SW480 (cell line): ENCODE results near the gene RIIAD1.
"Not testable (repeated sequence)": the region's sequence is repeated elsewhere in the genome, so short reads cannot be mapped to it uniquely, and the experiment has no call there.

Experiments
- DNase-seq: peaks from one replicate; pipeline ENCODE4 v3.0.0-alpha.2; 2016; ENCODE audit warnings: low spot score

The RIIAD1 gene

DNA sequence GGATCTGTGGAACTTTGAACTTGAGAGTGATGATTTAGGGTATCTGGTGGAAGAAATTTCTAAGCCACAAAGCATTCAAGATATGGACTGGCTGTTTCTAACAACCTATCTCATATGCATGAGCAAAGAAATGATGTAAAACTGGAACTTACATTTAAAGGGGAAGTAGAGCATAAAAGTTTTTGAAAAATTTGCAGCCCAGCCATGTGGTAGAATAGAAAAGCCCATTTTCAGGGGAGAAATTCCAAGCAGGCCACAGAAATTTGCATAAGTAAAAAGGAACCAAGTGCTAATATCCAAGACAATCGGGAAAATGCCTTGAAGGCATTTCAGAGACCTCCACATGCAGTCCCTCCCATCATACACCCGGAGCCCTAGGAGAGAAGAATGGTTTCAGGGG, 15.7 kb downstream of the RIIAD1 start:
- no peak for DNase-seq

DNA sequence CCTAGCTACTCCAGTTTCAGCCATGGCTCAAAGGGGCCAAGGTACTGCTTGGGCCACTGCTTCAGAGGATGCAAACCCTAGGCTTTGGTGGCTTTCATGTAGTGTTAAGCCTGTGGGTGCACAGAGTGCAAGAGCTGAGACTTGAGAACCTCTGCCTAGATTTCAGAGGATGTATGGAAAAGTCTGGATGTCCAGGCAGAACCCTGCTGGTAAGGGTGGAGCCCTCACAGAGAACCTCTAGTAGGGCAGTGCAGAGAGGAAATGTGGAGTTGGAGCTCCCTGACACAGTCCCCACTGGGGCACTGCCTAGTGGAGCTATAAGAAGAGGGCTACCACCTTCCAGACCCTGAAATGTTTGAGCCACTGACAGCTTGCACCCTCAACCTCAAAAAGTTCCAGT, 16.2 kb downstream of the RIIAD1 start:
- DNase-seq, result no peak

DNA sequence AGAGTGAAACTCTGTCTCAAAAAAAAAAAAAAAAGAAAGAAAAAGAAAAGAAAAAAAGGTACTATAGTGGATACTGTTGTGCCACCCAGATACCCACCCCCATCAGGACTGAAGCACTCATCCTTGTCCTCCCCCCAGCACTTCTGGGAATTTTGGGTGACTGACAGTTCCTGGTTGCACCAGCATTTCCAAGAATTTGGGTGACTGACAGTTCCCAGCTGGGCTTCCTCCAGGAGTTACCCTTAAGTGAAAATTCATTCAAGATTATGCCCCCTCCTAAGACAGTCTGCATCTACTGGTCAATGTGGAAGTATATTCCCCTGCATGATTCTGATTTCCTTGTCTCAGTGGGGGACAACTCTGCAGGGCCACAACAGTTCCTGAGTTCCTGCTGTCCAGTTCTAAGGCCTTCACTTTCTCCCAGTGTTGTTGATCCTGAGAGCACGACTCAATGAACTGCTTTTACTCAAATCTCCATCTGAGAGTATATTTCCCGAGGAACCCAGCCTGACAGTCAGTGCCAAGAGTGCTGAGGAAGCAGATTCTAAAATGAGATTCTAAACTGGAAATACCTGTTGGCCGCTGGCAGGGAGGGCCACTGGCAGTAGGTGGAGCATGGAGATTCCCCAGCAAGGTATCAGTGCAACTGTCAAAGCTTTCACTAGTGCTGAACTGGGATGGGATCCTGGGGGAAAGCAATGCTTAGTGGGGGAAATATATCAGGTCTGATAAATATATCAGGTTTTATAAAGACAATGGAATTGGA, 18.5 kb downstream of the RIIAD1 start:
- DNase-seq, result no peak

DNA sequence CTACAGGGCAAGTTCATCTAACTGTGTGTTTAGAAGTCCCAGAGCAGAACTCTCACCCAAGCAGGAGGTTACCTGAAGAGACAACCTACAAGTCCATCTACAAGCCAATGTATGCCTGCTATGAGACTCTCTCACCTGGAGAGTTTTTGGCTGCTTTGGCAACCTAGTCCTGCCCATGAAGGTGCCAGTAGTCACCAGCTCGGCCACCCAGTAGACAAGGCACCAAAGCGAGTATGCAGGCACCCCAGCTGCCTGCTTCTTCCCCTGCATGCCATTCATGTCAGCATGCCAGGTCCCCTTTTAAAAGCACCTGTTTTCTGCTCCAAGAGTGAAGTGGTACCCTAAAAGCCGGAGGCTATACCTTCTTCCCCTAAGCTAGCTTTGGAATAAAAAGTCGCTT, 20.2 kb downstream of the RIIAD1 start:
- no peak for DNase-seq

DNA sequence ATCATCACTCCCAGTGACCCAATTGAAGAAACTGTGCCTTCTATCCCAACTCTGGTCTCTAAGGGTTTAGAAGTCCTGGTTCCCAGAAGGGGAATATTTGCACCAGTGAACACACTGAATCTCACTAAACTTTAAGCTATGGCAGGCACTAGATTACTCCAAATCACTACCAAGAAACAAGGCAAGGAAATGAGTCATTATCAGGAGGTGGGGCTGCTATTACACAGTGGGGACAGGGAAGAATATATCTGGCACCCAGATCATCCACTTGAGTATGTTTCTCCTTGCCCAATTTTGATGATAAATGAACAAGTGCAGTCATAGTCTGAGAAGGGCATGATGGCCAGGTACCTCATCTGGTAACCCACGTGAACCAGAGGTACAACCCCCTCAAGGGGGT, 35.0 kb downstream of the RIIAD1 start:
- no peak for DNase-seq

DNA sequence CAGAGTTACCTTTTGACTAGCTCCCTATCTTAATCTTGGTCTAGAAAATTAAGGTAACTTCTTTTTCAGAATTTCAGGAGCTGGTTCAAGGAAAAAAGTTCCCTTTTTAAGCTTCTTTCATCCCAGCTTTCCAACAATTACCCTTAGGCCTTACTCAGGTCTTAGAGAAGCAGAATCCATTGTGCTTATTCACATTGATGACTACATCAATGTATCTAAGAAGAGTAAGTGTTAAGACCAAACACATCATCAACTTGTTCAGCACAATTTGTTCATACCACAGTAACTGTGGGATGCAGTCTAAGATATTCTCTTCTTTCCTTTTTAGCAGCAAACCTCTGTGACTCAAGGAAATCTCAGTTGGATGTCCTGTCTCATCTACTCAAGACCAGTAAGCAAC, 37.9 kb downstream of the RIIAD1 start:
- no peak for DNase-seq

DNA sequence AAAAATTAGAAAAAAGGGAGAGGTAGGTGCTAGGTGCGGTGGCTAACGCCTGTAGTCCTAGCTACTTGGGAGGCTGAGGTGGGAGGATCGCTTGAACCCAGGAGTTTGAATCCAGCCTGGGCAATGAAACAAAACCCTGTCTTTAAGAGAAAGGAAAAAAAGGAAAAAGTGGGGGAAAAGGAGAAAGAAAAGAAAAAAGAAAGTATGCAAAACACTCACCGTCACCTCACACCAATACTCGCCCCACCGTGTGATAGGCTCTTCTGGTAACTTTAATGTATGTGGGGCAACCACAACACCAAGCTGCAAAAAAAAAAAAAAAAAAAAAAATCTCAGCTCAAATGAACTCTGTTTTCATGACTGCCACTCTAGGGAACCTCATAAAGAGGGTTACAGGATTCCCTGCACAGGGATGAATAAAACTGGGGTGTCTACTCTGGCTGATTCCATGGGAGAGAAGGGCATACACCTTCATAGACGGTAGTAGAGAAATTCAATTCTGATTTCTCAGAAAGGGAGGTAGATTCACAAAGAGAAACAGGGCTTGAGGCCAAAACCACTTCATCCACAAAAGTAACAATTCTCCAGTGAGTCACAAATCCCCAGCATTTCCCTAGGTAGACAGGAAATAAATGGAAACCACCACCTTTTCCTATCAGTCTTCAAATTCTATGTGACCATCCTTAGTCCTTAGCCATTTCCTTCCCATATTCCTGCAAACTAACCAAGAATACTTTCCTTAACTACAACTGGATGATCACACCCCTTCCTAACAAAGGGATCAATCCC, 39.5 kb downstream of the RIIAD1 start:
- no peak for DNase-seq

DNA sequence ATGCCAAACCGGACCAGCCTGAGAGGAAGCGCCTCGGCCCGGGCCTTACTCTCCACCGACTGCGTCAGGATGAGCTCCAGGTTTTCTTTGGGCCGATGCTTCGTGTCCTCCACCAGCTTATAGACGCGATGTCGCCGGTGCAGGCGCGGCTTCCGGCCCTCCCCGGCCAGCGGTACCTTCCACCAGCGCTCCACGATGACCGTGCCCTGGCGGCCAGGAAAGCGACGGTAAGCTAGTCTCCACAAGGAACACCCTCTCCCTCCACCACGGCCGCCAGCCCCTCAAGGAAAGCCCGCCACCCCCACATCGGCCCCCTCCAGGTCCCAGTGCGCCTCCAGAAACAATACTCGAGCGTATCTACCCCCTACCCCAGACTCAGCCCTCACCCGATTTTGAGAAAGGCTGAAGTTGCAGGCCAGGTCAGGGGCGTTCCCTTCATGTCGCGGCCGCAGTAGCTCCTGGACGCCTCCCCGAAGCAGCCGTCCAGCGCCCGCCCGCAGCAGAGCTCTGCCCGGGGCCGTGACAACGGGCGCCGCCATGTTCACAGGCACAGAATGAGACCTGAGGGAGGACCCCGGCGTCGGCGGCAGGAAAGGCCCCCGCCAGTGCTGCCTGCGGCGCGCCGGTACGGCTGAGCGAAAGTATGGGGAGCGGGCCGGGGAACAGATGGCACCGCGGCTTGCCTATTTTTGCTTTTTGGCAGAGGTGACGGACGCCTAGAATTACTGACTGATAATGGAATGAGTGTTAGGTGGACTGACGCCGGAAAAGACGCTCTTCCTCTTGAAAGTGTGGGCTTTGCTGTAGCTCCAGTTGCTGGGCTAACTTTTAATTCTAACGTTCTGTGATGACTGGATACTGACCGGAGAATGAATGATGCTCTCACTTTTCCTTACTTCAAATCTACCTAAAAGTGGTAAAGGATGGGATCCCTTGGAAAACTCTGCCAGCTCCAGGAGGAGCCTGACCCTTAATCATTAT, 41.9 kb downstream of the RIIAD1 start, which contains the start of gene MRPL9:
Gene MRPL9, minus strand, starts transcription at position 556 of the 981 bp plus-strand sequence. Its CDS starts 17 bp downstream, at position 539.
- peak; percentile 85 for DNase-seq

DNA sequence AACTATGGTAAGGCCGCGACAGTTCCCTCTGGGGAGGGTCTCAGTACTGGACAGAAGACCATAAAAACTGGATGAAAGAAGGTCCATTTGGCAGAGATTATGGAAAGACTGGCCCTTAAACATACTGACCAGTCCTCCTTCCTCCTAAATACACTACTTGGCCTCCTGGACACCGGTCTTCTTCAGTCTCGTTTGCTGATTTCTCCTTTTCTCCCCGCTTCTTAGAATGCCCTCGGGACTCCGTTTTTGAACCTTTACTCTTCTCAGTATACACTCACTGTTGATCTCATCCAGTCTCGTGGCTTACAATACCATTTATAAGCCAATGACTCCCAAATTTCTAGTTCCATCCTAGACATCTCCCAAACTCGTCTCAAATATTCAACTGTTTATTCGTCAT, 42.7 kb downstream of the RIIAD1 start:
- no peak for DNase-seq

DNA sequence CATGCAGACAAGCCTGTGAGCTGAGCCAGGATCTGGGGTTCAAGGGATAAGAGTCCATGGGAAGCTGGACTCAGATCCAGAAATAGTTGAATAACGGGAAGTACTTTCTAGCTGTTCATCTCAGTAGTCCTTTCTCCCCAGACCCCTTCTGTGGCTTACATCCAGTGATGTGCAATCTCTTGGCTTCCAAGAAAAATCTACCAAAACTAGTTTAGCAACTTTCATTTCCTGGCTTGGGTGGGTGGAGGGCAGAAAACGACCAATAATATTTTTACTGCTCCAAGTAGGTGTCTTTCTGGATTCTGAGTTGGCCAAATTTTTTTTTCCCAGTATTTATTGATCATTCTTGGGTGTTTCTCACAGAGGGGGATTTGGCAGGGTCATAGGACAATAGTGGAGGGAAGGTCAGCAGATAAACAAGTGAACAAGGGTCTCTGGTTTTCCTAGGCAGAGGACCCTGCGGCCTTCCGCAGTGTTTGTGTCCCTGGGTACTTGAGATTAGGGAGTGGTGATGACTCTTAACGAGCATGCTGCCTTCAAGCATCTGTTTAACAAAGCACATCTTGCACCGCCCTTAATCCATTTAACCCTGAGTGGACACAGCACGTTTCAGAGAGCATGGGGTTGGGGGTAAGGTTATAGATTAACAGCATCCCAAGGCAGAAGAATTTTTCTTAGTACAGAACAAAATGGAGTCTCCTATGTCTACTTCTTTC, 47.2 kb downstream of the RIIAD1 start:
- DNase-seq, result not testable (repeated sequence)

DNA sequence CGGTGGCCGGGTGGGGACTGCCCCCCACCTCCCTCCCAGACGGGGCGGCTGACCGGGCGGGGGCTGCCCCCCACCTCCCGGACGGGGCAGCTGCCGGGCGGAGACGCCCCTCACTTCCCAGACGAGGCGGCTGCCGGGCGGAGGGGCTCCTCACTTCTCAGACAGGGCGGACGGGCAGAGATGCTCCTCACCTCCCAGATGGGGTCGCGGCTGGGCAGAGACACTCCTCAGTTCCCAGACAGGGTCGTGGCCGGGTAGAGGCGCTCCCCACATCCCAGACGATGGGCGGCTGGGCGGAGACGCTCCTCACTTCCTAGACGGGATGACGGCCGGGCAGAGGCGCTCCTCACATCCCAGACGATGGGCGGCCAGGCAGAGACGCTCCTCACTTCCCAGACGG, 47.9 kb downstream of the RIIAD1 start:
- DNase-seq, result not testable (repeated sequence)

DNA sequence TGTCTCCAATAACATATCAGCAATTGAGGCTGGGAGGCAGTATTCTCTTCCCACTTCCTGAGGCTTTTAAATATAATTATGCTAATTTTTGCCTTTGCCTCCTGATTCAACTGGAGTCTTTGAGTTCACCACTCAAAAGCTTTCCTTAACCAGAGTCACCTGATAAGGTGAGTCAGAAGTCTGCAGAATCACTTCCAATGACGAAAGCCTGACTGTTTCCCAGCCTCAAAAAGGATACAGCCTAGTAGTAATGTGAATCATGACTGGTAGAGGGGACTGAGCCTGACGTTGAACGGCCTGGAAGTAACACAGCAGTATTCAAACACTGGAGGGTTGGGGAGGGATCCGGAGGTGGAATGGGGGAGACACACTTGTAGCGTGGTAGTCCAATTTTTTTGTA, 52.4 kb downstream of the RIIAD1 start:
- DNase-seq, result peak; percentile 26

DNA sequence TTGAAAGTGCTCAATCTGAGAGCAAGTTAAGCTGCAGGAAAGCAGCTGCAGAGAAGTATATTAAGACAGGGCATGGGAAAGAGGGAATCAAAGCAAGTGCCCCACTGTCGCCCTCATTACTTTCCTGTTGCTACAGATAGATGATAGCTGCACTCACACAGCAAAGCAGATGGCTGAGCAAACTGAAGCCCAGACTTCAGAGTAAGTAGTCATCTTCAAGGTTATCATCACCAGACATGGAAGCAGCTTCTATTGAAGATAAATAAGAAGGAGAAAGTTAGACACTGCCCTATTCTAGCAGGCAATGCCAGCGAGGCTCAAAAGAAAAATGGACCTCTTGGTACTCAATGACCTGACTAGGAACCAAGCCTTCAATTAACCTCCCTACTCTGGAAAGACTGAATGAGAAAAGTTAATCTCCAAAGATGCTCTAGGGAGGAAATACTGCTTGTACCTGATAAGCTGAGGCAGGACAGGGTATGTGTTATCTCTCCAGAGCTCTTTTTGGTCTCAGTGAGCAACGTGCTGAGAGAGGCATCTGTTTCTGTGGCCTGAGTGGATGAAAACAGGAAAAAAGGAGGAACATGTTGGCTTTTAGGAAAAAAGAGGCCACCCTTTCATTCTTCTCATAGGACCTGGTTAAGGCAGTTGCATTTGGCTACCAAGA, 53.1 kb downstream of the RIIAD1 start:
- no peak for DNase-seq

DNA sequence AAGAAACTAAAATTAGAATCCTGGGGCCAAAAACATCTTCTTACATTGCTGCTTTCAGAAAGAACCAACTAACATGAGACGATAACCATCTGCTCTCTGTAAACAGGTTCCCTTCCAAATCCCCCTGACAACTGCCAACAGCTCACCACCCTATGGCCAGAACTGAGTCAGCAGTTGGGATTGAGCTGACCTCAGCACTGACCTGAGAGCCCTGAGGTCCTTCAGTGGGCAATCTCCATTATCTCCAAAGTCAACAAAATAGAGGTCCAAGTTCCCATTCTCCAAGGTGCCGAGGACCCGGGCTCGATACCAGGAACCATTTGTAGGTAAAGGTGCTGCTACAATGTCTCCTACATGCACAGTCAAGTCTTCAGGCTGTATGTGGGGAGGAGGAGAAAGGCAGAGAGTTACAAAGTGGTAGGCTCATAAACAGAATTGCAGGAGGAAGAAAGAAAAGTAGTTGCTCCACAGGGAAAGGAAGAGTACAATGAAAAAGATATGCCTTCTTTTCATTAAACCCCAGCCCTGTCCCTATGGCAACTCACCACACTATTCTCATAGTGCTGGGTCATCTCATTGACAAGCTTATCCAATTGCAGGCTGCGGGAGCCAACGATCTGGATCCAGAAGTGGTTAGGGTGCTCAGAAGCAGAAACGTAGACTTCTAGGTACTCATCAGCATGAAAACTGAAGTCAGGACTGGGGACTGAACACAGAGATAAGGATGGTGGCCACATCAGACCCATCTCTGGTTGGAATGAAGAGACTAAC, 54.8 kb downstream of the RIIAD1 start:
- no peak for DNase-seq

DNA sequence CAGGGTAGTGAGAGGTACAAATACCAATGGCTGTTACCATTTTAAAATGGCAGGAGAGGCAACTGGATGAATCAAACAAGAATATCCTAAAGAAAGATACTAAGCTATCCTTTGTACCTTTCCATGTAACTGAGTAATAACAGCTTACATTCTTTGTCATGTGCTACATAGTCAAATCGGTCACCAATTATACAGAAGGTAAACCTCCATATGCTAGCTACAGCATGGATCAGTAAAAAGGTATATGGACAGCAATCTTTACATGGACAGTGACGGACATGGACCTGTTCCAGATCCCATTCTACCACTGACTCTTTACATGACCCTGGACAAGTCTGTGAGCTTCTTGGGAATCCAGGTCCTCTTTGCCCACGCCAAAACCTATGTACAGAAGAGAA, 55.3 kb downstream of the RIIAD1 start:
- no peak for DNase-seq

DNA sequence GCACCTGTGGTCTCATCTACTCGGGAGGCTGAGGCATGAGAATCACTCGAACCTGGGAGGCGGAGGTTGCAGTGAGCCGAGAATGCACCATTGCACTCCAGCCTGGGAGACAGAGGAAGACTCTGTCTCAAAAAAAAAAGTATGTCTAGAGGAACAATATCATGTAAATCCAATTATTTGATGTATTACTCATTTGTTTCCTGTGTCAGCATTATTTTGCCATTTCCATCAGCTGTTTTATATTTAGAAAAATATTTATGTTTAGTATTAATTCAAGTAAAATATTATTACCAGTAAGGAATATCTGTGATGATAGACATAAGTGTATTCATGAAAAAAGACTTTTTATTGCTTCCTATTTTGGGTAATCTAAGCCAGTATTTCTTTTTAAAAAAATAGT, 56.0 kb downstream of the RIIAD1 start:
- no peak for DNase-seq
